Raji (cell line): Measurements from ENCODE around the gene CYP26C1.

ENCODE experiments used
- POLR2A ChIP-seq: IDR thresholded peaks from 2 replicates; pipeline ENCODE4 v1.6.1; 2011; ENCODE audit warnings: low read depth, low read length, control low read depth; ENCODE audit not compliant: insufficient read depth

The CYP26C1 gene

DNA sequence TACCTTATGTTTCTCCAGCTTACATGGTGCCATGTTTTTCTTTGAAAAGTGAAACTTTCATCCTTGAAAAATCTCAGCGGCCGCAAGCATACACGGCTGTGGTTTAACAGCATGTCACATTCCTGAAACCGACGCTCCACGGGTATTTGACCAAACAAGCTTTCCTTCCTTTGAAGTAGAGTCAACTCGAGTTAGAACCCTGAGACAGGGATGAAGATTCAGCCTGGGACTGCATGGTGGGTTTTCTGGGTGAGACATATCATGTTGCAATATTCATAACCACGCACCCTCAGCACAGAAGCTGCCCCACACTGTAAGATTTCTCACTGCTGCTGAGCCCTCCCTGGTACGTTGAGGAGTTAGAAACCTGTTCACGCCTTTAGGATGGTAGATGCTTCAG is 21.2 kb downstream of the CYP26C1 start:
- TF ChIP-seq POLR2A = no peak

DNA sequence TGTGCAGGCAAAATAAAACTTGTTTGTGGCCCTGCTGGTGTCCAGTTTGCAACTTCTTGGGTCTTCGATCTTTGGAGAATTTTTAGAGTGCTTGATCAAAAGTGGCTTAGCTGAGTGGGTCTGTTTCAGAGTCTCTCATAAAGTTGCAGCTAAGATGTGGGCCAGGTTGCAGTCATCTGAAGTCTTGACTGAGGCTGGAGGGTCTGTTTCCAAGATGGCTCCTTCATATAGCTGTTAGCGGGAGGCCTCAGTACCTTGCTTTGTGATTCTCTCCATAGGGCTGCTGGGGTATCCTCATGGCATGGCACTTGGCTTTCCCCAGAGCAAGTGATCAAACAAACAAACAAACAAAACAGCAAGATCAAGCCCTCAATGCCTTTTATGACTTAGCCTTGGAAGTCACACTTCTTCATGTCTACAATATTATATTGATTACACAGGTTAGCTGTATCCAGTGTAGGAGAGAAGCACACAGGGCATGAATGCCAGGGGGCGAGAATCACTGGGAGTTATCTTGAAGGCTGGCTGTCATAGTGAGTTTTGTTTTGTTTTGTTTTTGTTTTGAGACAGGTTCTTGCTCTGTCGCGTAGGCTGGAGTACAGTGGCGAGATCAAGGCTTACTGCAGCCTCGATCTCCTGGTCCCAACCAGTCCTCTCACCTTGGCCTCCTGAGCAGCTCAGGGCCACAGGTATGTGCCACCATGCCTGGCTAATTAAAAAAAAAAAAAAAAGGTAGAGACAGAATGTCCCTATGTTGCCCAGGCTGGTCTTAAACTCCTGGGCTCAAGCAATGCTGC is 23.3 kb downstream of the CYP26C1 start:
- no peak for TF ChIP-seq POLR2A

DNA sequence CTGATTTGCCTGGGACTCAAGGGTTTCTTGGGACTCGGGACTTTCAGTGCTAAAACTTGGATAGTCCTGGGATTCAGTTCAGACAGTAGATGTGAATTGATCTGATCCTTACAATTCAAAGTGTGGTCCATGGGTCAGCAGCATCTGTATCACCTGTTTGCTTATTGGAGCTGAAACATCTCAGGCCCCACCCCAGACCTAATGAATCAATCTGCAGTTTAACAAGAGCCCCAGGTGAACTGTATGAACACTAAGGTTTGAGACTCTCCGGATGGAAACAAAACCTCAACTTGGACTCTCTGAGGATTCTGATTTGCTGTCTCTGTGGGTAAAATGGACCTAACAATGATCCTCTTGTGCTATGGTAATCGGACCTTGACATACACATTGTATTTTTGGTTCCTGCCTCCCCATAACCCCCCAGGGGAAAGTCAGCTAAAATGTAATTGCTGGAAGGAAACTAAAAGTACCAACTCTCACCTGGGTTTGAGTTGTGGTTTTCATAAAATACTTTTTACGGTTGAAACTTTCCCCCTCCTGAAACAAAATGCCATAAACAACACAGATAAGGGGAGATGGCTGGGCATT is 24.8 kb downstream of the CYP26C1 start:
- no peak for TF ChIP-seq POLR2A

DNA sequence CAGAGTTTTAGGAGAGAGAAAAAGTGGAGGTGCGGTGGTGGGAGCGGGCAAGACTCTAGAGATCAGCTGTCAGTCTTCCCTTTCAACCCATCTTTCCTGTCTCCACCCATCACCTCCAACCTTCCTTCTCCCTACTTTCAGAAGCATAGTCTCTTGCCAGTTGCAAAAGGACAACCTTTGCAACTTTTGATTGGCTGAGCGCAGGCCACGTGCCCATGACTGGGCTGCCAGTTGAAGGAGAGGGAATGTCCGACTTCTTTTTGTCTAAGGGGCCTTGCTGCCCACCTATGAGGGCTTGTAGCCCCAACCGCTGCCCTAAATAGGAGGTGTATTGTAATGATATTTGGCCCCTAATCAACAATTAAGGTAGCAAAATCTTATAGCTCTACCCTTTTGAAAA is 25.7 kb downstream of the CYP26C1 start:
- no peak for TF ChIP-seq POLR2A

DNA sequence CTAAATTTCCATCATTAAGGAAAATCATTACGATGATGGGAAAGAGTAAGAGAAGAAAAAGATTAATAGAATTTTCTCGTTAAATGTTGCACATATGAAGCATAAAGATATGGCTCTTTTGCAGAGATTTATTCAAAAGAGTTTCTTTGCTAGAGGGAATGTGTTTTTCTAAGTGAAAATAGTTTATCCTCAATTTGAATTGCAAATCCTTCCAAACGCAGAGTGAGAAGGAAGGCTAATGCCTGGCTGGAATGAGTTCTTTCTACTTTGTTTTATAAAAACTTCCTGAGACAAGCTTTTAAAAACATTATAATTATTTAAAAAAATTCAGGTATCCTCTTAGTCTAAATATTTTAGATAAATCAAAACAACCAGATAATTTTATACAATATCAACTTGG is 27.2 kb downstream of the CYP26C1 start:
- no peak for TF ChIP-seq POLR2A

DNA sequence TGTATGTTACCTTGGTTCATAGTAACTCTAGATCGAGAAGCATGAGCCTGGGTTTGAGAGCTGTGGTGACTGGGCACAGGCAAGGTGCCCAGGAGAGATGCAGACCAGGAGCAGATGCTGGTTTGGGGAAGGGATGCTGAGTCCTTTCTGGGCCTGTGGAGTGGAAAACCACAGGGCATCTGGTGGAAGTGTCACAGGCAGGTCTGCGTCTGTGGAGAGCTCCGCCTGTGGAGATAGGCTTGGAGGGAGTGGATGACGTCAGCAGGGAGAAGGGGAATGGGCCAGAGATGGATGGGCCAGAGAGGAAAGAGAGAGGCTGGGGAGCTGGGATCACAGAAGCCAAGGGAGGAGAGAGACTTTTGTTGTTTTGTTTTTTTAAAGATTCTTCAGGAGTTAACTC is 27.9 kb downstream of the CYP26C1 start:
- no peak for TF ChIP-seq POLR2A

DNA sequence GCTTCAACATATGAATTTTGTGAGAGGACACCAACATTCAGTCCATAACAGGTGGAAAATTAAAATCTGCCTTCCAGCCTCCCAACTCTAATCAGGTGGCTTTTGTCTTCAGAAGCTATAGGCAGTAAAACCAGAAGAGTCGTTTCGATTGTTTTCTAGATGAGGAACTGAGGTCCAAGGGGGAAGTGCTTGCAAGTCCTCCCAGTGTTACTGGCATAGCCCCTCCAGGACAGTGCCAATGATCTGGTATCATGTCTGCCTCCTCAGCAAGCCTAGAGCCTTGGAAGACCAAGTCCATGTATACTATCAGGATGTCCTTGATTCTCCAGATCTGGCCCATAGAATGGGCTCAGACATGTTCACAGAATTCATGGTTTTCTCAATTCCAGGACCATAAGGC is 30.0 kb downstream of the CYP26C1 start:
- TF ChIP-seq POLR2A = no peak

DNA sequence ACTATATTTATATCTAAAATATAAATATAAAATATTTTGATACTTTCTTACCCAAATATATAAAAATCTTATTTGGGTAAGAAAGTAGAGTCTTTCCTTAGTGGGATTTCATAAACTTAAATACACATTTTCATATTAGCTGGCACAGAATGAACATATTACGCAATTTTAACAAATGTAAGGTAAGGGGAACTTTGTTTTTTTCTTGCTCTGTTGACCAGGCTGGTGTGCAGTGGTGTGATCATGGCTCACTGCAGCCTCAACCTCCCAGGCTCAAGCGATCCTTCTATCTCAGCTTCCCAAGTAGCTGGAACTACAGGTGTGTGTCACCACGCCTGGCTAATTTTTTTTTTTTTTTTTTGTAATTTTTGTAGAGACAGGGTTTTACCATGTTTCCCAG is 31.4 kb downstream of the CYP26C1 start:
- no peak for TF ChIP-seq POLR2A

DNA sequence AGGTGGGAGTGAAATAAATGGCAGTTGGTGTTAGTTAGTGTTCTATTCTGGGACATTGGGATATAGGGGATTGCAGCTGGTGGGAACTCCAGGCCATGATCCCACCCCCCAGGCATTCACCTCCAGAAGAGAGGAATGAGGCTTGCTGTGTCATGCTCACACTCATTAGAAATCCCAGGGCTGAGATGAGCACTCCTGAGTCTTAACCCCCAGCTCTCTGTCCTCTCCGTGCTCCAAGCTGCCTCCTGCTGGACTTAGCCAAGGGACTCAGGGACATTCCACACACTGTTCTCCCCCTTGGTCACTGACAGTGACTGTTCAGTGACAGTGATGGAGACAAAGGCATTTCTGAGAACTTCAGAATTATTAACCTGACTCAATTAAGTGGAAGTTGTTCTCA is 34.6 kb downstream of the CYP26C1 start:
- no peak for TF ChIP-seq POLR2A

DNA sequence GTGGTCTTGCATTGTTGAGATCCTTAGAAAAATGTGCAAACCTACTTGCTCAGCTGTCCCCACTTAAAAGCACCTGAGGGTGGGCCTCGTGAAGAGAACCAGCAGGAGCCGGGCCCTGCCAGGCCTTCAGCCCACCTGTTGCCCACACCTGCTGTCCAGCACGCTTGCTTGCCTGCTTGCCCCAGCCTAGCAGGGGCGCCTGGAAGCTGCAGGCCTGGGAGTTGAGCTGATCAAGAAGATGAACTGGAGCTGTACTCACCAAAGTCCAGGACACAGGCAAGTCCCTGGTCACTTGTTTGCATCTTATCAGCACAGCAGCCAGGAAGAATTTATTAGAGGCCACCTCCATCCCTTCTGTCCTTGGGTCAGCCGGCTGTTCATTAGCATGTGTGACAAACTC is 36.3 kb downstream of the CYP26C1 start:
- no peak for TF ChIP-seq POLR2A

DNA sequence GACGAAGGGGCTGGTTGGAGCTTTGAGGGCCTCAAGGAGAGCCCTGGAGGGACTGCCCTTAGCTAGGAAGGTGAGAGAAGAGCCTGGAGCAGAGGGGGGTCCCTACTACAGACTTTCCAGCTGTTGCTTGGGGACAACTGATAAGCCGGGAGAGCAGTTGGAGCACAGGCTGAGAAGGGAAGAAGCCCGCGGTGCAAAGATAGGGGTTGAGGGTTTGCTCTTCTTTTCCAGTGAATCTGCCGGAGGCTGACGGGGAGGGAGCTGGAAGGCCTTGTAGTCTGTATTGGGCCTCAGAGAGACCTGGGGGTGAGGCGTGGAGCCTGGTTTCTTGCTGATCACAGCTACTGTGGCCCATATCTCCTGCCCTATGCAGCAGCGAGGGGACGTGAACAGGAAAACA is 36.8 kb downstream of the CYP26C1 start:
- no peak for TF ChIP-seq POLR2A

DNA sequence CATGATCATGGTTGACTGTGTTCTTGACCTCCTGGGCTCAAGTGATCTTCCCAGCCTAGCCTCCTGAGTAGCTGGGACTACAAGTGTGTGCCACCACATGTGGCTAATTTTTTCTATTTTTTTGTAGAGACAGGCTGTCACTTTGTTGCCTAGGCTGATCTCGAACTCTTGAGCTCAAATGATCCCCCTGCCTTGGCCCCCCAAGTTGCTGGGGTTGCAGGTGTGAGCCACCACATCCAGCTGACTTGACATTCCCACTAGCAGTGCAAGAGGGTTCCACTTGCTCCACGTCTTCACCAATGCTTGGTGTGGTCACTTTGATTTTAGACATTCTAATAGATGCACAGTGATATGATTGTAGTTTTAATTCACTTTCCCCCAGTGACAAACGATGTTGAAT is 38.2 kb downstream of the CYP26C1 start:
- TF ChIP-seq POLR2A = no peak

DNA sequence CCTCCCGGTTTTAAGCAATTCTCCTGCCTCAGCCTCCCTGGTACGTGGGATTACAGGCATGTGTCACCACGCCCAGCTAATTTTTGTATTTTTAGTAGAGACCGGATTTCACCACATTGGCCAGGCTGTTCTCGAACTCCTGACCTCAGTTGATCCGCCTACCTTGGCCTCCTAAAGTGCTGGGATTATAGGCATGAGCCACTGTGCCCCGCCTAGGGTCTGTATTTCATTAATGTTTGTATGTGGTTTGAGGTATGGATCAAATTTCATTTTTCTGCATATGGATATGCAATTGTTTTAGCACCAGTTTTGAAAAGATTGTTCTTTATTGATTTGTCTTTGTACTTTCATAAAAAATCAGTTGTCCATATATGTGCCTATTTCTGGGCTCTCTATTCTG is 39.1 kb downstream of the CYP26C1 start:
- no peak for TF ChIP-seq POLR2A

DNA sequence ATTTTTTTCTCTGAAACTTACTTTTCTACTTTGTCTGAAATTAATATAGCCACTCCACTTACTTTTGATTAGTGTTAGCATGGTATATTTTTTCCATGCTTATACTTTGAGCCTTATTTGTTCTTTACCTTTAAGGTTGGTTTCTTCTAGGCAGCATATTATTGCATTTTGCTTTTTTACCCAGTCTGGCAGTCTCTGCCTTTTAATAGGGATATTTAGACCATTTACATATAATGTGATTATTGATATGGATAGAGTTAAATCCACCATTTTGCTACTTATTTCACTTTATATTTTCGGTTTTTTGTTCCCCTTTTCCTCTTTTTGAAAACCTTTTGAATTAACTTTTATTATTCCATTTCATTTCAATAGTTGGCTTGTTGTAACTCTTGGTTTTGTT is 43.4 kb downstream of the CYP26C1 start:
- no peak for TF ChIP-seq POLR2A

DNA sequence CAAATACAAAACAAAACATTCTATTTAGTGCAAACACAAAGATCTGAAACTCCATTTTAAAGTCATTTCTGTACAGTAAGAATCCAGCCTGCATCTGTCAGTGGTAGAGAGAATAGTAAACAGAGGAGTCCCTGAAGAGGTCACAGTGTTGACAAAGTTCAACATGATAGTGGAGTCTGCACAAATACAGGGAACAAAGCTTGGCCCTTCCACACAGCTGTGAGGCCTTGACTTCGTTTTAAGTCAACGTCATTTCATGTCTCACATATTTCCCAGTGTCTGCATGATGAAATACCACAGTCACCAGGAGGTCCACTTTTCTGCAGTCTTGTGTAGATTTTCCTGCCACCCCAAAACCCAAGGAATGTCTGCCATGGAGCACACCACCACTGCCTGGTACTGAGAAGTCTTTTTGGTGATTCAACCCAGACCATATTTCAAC is 46.1 kb downstream of the CYP26C1 start:
- TF ChIP-seq POLR2A = no peak

DNA sequence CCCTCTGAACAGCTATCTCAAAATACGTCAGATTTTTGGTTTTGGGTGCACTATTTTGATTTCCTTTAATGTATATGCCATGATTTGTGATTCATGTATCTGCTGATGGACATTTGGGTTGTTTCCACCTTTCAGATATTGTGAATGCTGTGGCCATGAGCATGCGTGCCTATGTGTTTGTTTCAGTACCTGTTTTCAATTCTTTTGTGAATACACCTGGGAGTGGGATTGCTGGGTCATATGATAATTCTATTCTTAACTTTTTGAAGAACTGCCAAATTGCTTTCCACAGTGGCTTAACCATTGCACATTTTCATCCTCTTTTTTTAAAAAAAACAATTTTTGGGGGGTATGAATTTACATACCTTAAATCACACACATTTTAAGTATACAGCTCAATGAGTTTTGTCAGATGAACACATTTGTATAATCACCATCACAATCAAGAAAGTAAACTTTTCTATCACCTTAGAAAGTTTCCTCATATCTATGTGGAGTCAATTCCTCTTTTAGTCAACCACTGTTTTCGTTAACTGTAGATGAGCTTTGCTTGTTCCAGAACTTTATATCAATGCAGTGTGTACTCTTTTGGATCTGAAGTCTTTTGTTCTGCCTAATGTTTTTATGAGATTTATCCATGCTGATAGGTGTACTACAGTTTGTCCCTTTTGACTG is 50.0 kb downstream of the CYP26C1 start:
- no peak for TF ChIP-seq POLR2A
